ENCODE data around the gene NXPE3. TPM values are rescaled to one million over a fixed set of nuclear protein-coding genes. Genes with fewer than 3 reads are reported as not detected.

The NXPE3 gene
- total RNA-seq, 2 experiments from 2014 or later = 16.7 to 64.3 TPM

DNA sequence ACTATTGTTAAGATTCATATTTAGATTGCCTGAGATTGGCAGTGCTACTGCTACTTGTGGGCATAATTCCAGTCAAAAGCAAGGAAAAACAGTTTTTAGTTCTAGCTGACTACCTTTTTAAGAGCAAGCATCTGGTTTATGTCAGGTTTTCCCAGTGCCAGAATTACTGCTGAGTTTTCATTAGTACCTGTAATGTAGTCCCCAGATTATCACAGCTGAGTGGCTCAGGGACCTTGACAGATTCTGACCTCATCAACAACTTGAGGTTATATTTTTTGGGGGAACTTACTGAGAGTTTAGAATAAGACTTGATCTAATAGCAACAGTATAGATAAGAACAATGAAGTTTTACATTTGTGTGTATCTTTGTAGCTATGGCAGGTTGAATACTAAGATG is 31.0 kb downstream of the NXPE3 start:
- no peak for TF ChIP-seq EZH2phosphoT487 (IDR thresholded peaks at IDR 0.05; ENCODE audit: borderline replicate concordance, low read depth, low read length)
- DNase-seq (ENCODE audit: low spot score) = no peak
- Histone ChIP-seq H3K36me3 (ENCODE audit: insufficient read depth, low read length) (peaks cover 42% of the 10 kb centered on the region), H2AFZ (ENCODE audit: low read length) (no peak overlapping the region), H3K9me3 (ENCODE audit: low read length) (no peaks in the 10 kb centered on the region), H3K27ac (ENCODE audit: low read depth, low read length, poor library complexity, severe bottlenecking) (no peak overlapping the region), H3K9me2 (ENCODE audit: insufficient read depth, low read length) (no peaks in the 10 kb centered on the region), H3K4me2 (ENCODE audit: low read length) (no peak overlapping the region), H4K20me1 (ENCODE audit: insufficient read depth, low read length) (no peaks in the 10 kb centered on the region), H3K4me3 (ENCODE audit: low read depth, low read length, poor library complexity, severe bottlenecking) (no peak overlapping the region), H3K79me2 (ENCODE audit: insufficient read depth, low read depth, low read length) (peaks cover 15% of the 10 kb centered on the region; the same call in 1 of the 2 replicates), H3K4me1 (ENCODE audit: insufficient read depth, low read length, poor library complexity, severe bottlenecking) (peaks cover 26% of the 10 kb centered on the region)
- CTCF ChIA-PET (ENCODE audit: unreplicated experiment) = no interaction called here
- no TSS peak for BruUV-seq (replicated peaks)
- intact Hi-C loops (cut with micrococcal nuclease; ENCODE audit: unreplicated experiment) = loop anchor here (10.0 kb wide), 1 partner anchor 325 kb away; no protein-coding TSS in a partner anchor
- POLR2A ChIA-PET = interaction anchor here (0.5 to 1.6 kb wide), 6 partner anchors 8 to 415 kb away, joined by 3 to 6 read pairs (median 3); no protein-coding TSS in a partner anchor

DNA sequence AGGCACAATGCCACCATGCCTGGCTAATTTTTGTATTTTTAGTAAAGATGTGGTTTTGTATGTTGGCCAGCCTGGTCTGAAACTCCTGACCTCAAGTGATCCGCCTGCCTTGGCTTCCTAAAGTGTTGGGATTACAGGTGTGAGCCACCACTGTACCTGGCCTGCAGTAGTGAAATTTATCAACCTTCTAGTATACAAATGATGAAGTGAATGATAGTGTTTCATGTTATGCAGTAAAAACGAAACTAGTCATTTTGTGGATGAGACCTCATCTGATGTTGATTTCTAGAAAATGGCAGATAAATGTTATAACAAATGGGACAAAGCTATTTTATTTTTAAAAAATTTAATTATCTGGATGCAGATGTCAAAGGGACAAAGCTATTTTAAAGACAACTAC is 32.9 kb downstream of the NXPE3 start:
- no TSS peak for BruUV-seq (replicated peaks)
- Histone ChIP-seq H3K9me2 (ENCODE audit: insufficient read depth, low read length) (no peaks in the 10 kb centered on the region), H4K20me1 (ENCODE audit: insufficient read depth, low read length) (no peaks in the 10 kb centered on the region), H3K9me3 (ENCODE audit: low read length) (no peaks in the 10 kb centered on the region), H3K36me3 (ENCODE audit: insufficient read depth, low read length) (peaks cover 36% of the 10 kb centered on the region), H3K4me1 (ENCODE audit: insufficient read depth, low read length, poor library complexity, severe bottlenecking) (peaks cover 29% of the 10 kb centered on the region), H3K4me2 (ENCODE audit: low read length) (no peak overlapping the region), H3K27ac (ENCODE audit: low read depth, low read length, poor library complexity, severe bottlenecking) (no peak overlapping the region), H3K79me2 (ENCODE audit: insufficient read depth, low read depth, low read length) (peaks cover 11% of the 10 kb centered on the region; the same call in 1 of the 2 replicates), H2AFZ (ENCODE audit: low read length) (no peak overlapping the region), H3K4me3 (ENCODE audit: low read depth, low read length, poor library complexity, severe bottlenecking) (no peak overlapping the region)
- CTCF ChIA-PET (ENCODE audit: unreplicated experiment) = interaction anchor here (1.5 kb wide), 1 partner anchor 413 kb away, joined by 6 read pairs; no protein-coding TSS in a partner anchor
- DNase-seq (ENCODE audit: low spot score) = no peak
- intact Hi-C loops (cut with micrococcal nuclease; ENCODE audit: unreplicated experiment) = loop anchor here (10.0 kb wide), 1 partner anchor 323 kb away; no protein-coding TSS in a partner anchor
- POLR2A ChIA-PET = interaction anchor here (0.7 to 3.3 kb wide), 8 partner anchors 9 to 827 kb away, joined by 3 to 19 read pairs (median 4); partner anchors contain the start of gene NFKBIZ
- TF ChIP-seq, protein P1, sequence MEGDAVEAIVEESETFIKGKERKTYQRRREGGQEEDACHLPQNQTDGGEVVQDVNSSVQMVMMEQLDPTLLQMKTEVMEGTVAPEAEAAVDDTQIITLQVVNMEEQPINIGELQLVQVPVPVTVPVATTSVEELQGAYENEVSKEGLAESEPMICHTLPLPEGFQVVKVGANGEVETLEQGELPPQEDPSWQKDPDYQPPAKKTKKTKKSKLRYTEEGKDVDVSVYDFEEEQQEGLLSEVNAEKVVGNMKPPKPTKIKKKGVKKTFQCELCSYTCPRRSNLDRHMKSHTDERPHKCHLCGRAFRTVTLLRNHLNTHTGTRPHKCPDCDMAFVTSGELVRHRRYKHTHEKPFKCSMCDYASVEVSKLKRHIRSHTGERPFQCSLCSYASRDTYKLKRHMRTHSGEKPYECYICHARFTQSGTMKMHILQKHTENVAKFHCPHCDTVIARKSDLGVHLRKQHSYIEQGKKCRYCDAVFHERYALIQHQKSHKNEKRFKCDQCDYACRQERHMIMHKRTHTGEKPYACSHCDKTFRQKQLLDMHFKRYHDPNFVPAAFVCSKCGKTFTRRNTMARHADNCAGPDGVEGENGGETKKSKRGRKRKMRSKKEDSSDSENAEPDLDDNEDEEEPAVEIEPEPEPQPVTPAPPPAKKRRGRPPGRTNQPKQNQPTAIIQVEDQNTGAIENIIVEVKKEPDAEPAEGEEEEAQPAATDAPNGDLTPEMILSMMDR (conservative IDR thresholded peaks at IDR 0.05; ENCODE audit: low read length) = no peak
- no peak for TF ChIP-seq EZH2phosphoT487 (IDR thresholded peaks at IDR 0.05; ENCODE audit: borderline replicate concordance, low read depth, low read length)

DNA sequence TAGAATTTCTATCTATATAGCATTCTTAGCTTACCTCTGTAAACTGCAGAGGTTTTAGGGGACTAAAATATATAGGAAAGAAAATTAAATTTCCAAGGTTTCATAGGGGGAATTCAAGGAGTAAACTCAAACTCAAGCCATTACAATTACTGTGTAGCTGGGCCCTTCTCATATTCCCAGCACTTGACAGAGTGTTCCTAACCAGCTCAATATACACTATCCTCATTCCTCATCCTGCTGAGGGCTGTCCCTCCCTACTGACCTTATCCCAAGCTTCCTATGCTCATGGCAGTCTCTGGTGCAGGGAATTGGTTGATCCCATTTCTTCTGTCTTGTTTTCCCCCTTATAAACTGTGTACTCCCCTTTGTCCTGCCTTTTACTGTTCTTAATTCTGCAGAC is 33.9 kb downstream of the NXPE3 start:
- H3K36me3 ChIP-seq (ENCODE audit: insufficient read depth, low read length) = peaks cover 36% of the 10 kb centered on the region
- H3K9me3 ChIP-seq (ENCODE audit: low read length) = no peaks in the 10 kb centered on the region
- H3K4me3 ChIP-seq (ENCODE audit: low read depth, low read length, poor library complexity, severe bottlenecking) = no peak overlapping the region
- CTCF ChIA-PET (ENCODE audit: unreplicated experiment) = interaction anchor here (0.9 to 1.5 kb wide), 2 partner anchors 412 to 416 kb away, joined by 3 to 6 read pairs; no protein-coding TSS in a partner anchor
- no peaks in the 10 kb centered on the region for H4K20me1 ChIP-seq (ENCODE audit: insufficient read depth, low read length)
- POLR2A ChIA-PET = interaction anchor here (0.7 to 3.3 kb wide), 4 partner anchors 10 to 412 kb away, joined by 4 to 19 read pairs (median 4); no protein-coding TSS in a partner anchor
- BruUV-seq (replicated peaks) = no TSS peak
- H3K9me2 ChIP-seq (ENCODE audit: insufficient read depth, low read length) = no peaks in the 10 kb centered on the region
- peaks cover 39% of the 10 kb centered on the region for H3K4me1 ChIP-seq (ENCODE audit: insufficient read depth, low read length, poor library complexity, severe bottlenecking)
- peaks cover 11% of the 10 kb centered on the region; the same call in 1 of the 2 replicates for H3K79me2 ChIP-seq (ENCODE audit: insufficient read depth, low read depth, low read length)
- intact Hi-C loops (cut with micrococcal nuclease; ENCODE audit: unreplicated experiment) = loop anchor here (1.0 to 10.0 kb wide), 2 partner anchors 322 to 412 kb away; no protein-coding TSS in a partner anchor
- TF ChIP-seq, protein P1 (conservative IDR thresholded peaks at IDR 0.05; ENCODE audit: low read length) = no peak
- no peak for TF ChIP-seq EZH2phosphoT487 (IDR thresholded peaks at IDR 0.05; ENCODE audit: borderline replicate concordance, low read depth, low read length)
- DNase-seq (ENCODE audit: low spot score) = no peak
- H3K4me2 ChIP-seq (ENCODE audit: low read length) = no peak overlapping the region
- no peak overlapping the region for H2AFZ ChIP-seq (ENCODE audit: low read length)
- no peak overlapping the region for H3K27ac ChIP-seq (ENCODE audit: low read depth, low read length, poor library complexity, severe bottlenecking)
